HEK293 (cell line): Measurements from ENCODE around the gene PPY.
A peak's percentile ranks its signal among the peaks of the same experiment; 100 is the strongest.

ENCODE experiments used
- AEBP2 ChIP-seq: fragments of 450-650 bp; formaldehyde crosslinking; IDR thresholded peaks from 2 replicates; pipeline ENCODE4 v1.5.1; 2016; ENCODE audit warnings: missing biosample characterization, missing genetic modification characterization, borderline replicate concordance
- ELK4 ChIP-seq: IDR thresholded peaks from 2 replicates; pipeline ENCODE4 v1.6.1; 2011; ENCODE audit warnings: mild to moderate bottlenecking, low read depth, low read length, borderline replicate concordance
- HOXD13 ChIP-seq: sonication (generic); formaldehyde crosslinking; IDR thresholded peaks from 2 replicates; pipeline ENCODE4 v1.8.0; 2022; ENCODE audit warnings: missing genetic modification reagents, borderline replicate concordance
- KLF7 ChIP-seq: fragments of 450-650 bp; formaldehyde crosslinking; IDR thresholded peaks from 2 replicates; pipeline ENCODE4 v1.5.1; 2016; ENCODE audit warnings: missing biosample characterization, missing genetic modification characterization, borderline replicate concordance
- KLF9 ChIP-seq: fragments of 450-650 bp; formaldehyde crosslinking; IDR thresholded peaks from 2 replicates; pipeline ENCODE4 v1.5.1; 2016; ENCODE audit warnings: missing biosample characterization, missing genetic modification characterization, low read depth
- OVOL3 ChIP-seq: fragments of 450-650 bp; formaldehyde crosslinking; IDR thresholded peaks from 2 replicates; pipeline ENCODE4 v1.5.1; 2016; ENCODE audit warnings: missing biosample characterization, missing genetic modification characterization
- SCRT2 ChIP-seq: fragments of 450-650 bp; formaldehyde crosslinking; IDR thresholded peaks from 2 replicates; pipeline ENCODE4 v1.5.1; 2016; ENCODE audit warnings: missing biosample characterization, missing genetic modification characterization
- SP3 ChIP-seq: fragments of 450-650 bp; formaldehyde crosslinking; IDR thresholded peaks from 2 replicates; pipeline ENCODE4 v1.5.1; 2016; ENCODE audit warnings: missing biosample characterization, missing genetic modification characterization
- TSHZ1 ChIP-seq: fragments of 450-650 bp; formaldehyde crosslinking; IDR thresholded peaks from 2 replicates; pipeline ENCODE4 v1.5.1; 2016; ENCODE audit warnings: missing biosample characterization, missing genetic modification characterization, borderline replicate concordance
- YY2 ChIP-seq: fragments of 450-650 bp; formaldehyde crosslinking; IDR thresholded peaks from 2 replicates; pipeline ENCODE4 v1.5.1; 2016; ENCODE audit warnings: missing biosample characterization, missing genetic modification characterization
- ZBTB20 ChIP-seq: fragments of 450-650 bp; formaldehyde crosslinking; IDR thresholded peaks from 2 replicates; pipeline ENCODE4 v1.5.1; 2016; ENCODE audit warnings: missing biosample characterization, missing genetic modification characterization
- ZNF112 ChIP-seq: fragments of 450-650 bp; formaldehyde crosslinking; IDR thresholded peaks from 2 replicates; pipeline ENCODE4 v1.5.0; 2017; ENCODE audit warnings: missing biosample characterization, missing genetic modification characterization
- ZNF132 ChIP-seq: fragments of 450-650 bp; formaldehyde crosslinking; IDR thresholded peaks from 2 replicates; pipeline ENCODE4 v1.5.1; 2017; ENCODE audit warnings: missing biosample characterization, missing genetic modification characterization, borderline replicate concordance
- ZNF146 ChIP-seq: fragments of 450-650 bp; formaldehyde crosslinking; IDR thresholded peaks from 2 replicates; pipeline ENCODE4 v1.5.1; 2016; ENCODE audit warnings: missing biosample characterization, missing genetic modification characterization
- ZNF18 ChIP-seq: fragments of 450-650 bp; formaldehyde crosslinking; IDR thresholded peaks from 2 replicates; pipeline ENCODE4 v1.5.1; 2016; ENCODE audit warnings: missing biosample characterization, missing genetic modification characterization
- ZNF202 ChIP-seq: fragments of 450-650 bp; formaldehyde crosslinking; IDR thresholded peaks from 2 replicates; pipeline ENCODE4 v1.5.1; 2016; ENCODE audit warnings: missing biosample characterization, missing genetic modification characterization, borderline replicate concordance
- ZNF274 ChIP-seq, 2 experiments: fragments of 200-500 bp in 1 of 2; fragments of 450-650 bp in 1 of 2; sonication (Bioruptor generic) in 1 of 2; formaldehyde crosslinking in 1 of 2; IDR thresholded peaks; 2 replicates each; pipeline versions ENCODE4 v1.5.1 to v1.6.1; 2014 to 2016; ENCODE audit warnings: borderline replicate concordance in 1 of 2, inconsistent platforms in 1 of 2, low read length in 1 of 2, missing biosample characterization in 1 of 2, missing genetic modification characterization in 1 of 2
- ZNF280C ChIP-seq: fragments of 450-650 bp; formaldehyde crosslinking; IDR thresholded peaks from 2 replicates; pipeline ENCODE4 v1.5.1; 2016; ENCODE audit warnings: missing biosample characterization, missing genetic modification characterization
- ZNF350 ChIP-seq: fragments of 450-650 bp; formaldehyde crosslinking; IDR thresholded peaks from 2 replicates; pipeline ENCODE4 v1.5.0; 2017; ENCODE audit warnings: missing biosample characterization, mild to moderate bottlenecking, missing genetic modification characterization
- ZNF394 ChIP-seq: fragments of 450-650 bp; formaldehyde crosslinking; IDR thresholded peaks from 2 replicates; pipeline ENCODE4 v1.5.1; 2016; ENCODE audit warnings: missing biosample characterization, missing genetic modification characterization, mild to moderate bottlenecking, moderate library complexity, borderline replicate concordance
- ZNF416 ChIP-seq: fragments of 450-650 bp; formaldehyde crosslinking; IDR thresholded peaks from 2 replicates; pipeline ENCODE4 v1.5.1; 2016; ENCODE audit warnings: missing biosample characterization, missing genetic modification characterization
- ZNF426 ChIP-seq: fragments of 450-650 bp; formaldehyde crosslinking; IDR thresholded peaks from 2 replicates; pipeline ENCODE4 v1.5.1; 2017; ENCODE audit warnings: missing biosample characterization, missing genetic modification characterization, mild to moderate bottlenecking, inconsistent platforms, moderate library complexity
- ZNF513 ChIP-seq: fragments of 450-650 bp; IDR thresholded peaks from 2 replicates; pipeline ENCODE4 v1.5.1; 2018; ENCODE audit warnings: missing biosample characterization, missing genetic modification characterization
- ZNF600 ChIP-seq: fragments of 450-650 bp; formaldehyde crosslinking; IDR thresholded peaks from 2 replicates; pipeline ENCODE4 v1.5.1; 2016; ENCODE audit warnings: missing biosample characterization, missing genetic modification characterization
- ZNF660 ChIP-seq: fragments of 450-650 bp; IDR thresholded peaks from 2 replicates; pipeline ENCODE4 v1.5.1; 2018; ENCODE audit warnings: missing biosample characterization, mild to moderate bottlenecking, missing genetic modification characterization
- ZNF747 ChIP-seq: fragments of 450-650 bp; formaldehyde crosslinking; IDR thresholded peaks from 2 replicates; pipeline ENCODE4 v1.5.1; 2016; ENCODE audit warnings: missing biosample characterization, missing genetic modification characterization
- ZNF76 ChIP-seq: fragments of 450-650 bp; formaldehyde crosslinking; IDR thresholded peaks from 2 replicates; pipeline ENCODE4; 2016; ENCODE audit warnings: low read depth, missing biosample characterization, missing genetic modification characterization, borderline replicate concordance
- ZNF843 ChIP-seq: fragments of 450-650 bp; formaldehyde crosslinking; IDR thresholded peaks from 2 replicates; pipeline ENCODE4 v1.5.1; 2016; ENCODE audit warnings: missing biosample characterization, missing genetic modification characterization

Gene PPY

GRCh38 chr17:43912635-43913304 is 29.5 kb downstream of the PPY start (continued):
- TF ChIP-seq ZNF274 (IDR thresholded peaks at IDR 0.05; ENCODE audit: low read length) (no peak), ZNF274 (tag by site-specific recombination; IDR thresholded peaks at IDR 0.05; ENCODE audit: borderline replicate concordance) (peak; percentile 36; the same call in 1 of the 2 replicates), ZNF660 (tag by site-specific recombination) (no peak), HOXD13 (CRISPR knock-in tag) (no peak), ZNF426 (no peak), ZNF112 (tag by site-specific recombination) (0 out of 2 replicates have a peak, but pooled peaks have one; percentile 46), ZNF18 (tag by site-specific recombination) (no peak), OVOL3 (tag by site-specific recombination) (no peak), ZNF280C (peak; percentile 33; the same call in 1 of the 2 replicates), ZBTB20 (tag by site-specific recombination) (0 out of 2 replicates have a peak, but pooled peaks have one; percentile 33), ZNF202 (tag by site-specific recombination) (no peak), ZNF146 (tag by site-specific recombination) (no peak), ZNF600 (tag by site-specific recombination) (no peak), ZNF747 (tag by site-specific recombination) (0 out of 2 replicates have a peak, but pooled peaks have one; percentile 15), ZNF394 (tag by site-specific recombination) (no peak), SCRT2 (tag by site-specific recombination) (no peak), ZNF513 (tag by site-specific recombination) (no peak), ZNF350 (no peak), YY2 (tag by site-specific recombination) (no peak), ZNF843 (tag by site-specific recombination) (no peak), TSHZ1 (no peak), ZNF76 (tag by site-specific recombination) (no peak), KLF7 (tag by site-specific recombination) (no peak), ZNF132 (tag by site-specific recombination) (no peak), SP3 (tag by site-specific recombination) (no peak), AEBP2 (tag by site-specific recombination) (no peak), KLF9 (no peak), ZNF416 (tag by site-specific recombination) (no peak), ELK4 (no peak)
